Left renal pelvis (tissue), 4 donors: ENCODE results near the gene SNRPD2. TPM values are rescaled to one million over a fixed set of nuclear protein-coding genes. Genes with fewer than 3 reads are reported as not detected.
"Not testable (repeated sequence)": the region's sequence is repeated elsewhere in the genome, so short reads cannot be mapped to it uniquely, and the experiment has no call there.

Experiments
- DNase-seq, 4 donors: peaks; one replicate each; pipeline ENCODE4 v3.0.0-alpha.2; 2013; ENCODE audit warnings: low read depth in 4 of 4, low spot score in 3 of 4
- polyA plus RNA-seq, 4 donors: library from polyadenylated mRNA; unstranded; fragments of 120-200 nt; gene quantifications; one replicate each; pipeline ENCODE4 v1.2.1, GENCODE V29; 2013; ENCODE audit not compliant: insufficient read length in 4 of 4

SNRPD2 gene
- 100 to 1,000 TPM; 276 to 346 (median 299) TPM for polyA plus RNA-seq

- DNase-seq: peak; percentile 90 to 95 (median 92)
These were observed at the start of gene SNRPD2 for GRCh38 chr19:45691516-45692186. SNRPD2 (minus strand) TSS chr19:45691953; CDS start chr19:45691888, 65 bp downstream.

GRCh38 chr19:45739498-45740439 is 48.0 kb upstream of the SNRPD2 start:
- no peak for DNase-seq

GRCh38 chr19:45733160-45733810 is 41.5 kb upstream of the SNRPD2 start, which contains the start of gene MEIOSIN:
MEIOSIN (plus strand) TSS chr19:45733439; CDS start chr19:45735377, 1,938 bp downstream.
- no peak for DNase-seq

- peak; percentile 93 to 97 (median 96) for DNase-seq
These were observed 38.9 kb upstream of the SNRPD2 start, which contains the start of gene FBXO46 for GRCh38 chr19:45730368-45731288. FBXO46 (minus strand) TSS chr19:45730896; CDS start chr19:45713495, 17,401 bp downstream.

- DNase-seq: no peak
These were observed 38.1 kb upstream of the SNRPD2 start for GRCh38 chr19:45729800-45730290.

GRCh38 chr19:45728683-45729082 is 36.9 kb upstream of the SNRPD2 start:
- not testable (repeated sequence) for DNase-seq

- not testable (repeated sequence) for DNase-seq
These were observed 28.3 kb upstream of the SNRPD2 start for GRCh38 chr19:45720065-45720464.

- no peak for DNase-seq
These were observed 26.4 kb upstream of the SNRPD2 start for GRCh38 chr19:45717983-45718650.

GRCh38 chr19:45717131-45717982 is 25.6 kb upstream of the SNRPD2 start:
- peak; percentile 98 for DNase-seq

- DNase-seq: no peak
These were observed 24.8 kb upstream of the SNRPD2 start for GRCh38 chr19:45716359-45717130.

GRCh38 chr19:45715139-45715538 is 23.4 kb upstream of the SNRPD2 start:
- no peak for DNase-seq

GRCh38 chr19:45713141-45713540 is 21.4 kb upstream of the SNRPD2 start:
- no peak for DNase-seq

- no peak for DNase-seq
These were observed 20.9 kb upstream of the SNRPD2 start for GRCh38 chr19:45712699-45713067.

- no peak for DNase-seq
These were observed 20.3 kb upstream of the SNRPD2 start for GRCh38 chr19:45711851-45712698.

- no peak for DNase-seq
These were observed 18.8 kb upstream of the SNRPD2 start for GRCh38 chr19:45710356-45711130.
